Suprapubic skin (tissue), 3 donors: ENCODE measurements around the gene OSTF1.

ENCODE experiments used
- CTCF ChIP-seq, 2 donors: fragments of 200-600 bp in 1 of 2; fragments of 450-650 bp in 1 of 2; sonication (generic) in 1 of 2; IDR thresholded peaks; one replicate each; pipeline ENCODE4 v1.5.1; 2016 to 2019; ENCODE audit warnings: antibody characterized with exemption in 2 of 2, mild to moderate bottlenecking in 1 of 2, moderate library complexity in 1 of 2
- EP300 ChIP-seq: sonication (generic); formaldehyde crosslinking; IDR thresholded peaks from one replicate; pipeline ENCODE4 v1.6.1; 2017; ENCODE audit warnings: antibody characterized with exemption

GRCh38 chr9:75175395-75175794 is 87.1 kb downstream of the OSTF1 start:
- TF ChIP-seq EP300 (no peak), CTCF (IDR thresholded peaks at IDR 0.05) (no peak)
